ENCODE data around the gene ZNF367.
"Not testable (repeated sequence)": the region's sequence is repeated elsewhere in the genome, so short reads cannot be mapped to it uniquely, and the experiment has no call there.

ZNF367 gene

DNA sequence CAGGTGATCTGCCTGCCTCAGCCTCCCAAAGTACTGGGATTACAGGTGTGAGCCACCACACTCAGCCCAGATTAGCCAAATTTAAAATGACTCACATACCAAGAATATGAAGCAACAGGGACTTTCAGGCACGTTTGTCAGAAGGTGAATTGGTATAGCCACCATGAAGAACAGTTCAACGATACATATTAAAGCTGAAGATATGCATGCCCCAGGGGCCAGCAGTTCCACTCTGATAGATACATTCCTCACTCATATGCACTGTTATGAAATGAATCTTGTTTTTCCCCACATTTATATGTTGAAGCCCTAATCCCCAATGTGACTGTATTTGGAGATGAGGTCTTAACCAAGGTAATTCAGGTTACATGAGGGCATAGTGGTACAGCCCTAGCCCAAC lies 57.2 kb downstream of the ZNF367 start:
- no peak for DNase-seq

DNA sequence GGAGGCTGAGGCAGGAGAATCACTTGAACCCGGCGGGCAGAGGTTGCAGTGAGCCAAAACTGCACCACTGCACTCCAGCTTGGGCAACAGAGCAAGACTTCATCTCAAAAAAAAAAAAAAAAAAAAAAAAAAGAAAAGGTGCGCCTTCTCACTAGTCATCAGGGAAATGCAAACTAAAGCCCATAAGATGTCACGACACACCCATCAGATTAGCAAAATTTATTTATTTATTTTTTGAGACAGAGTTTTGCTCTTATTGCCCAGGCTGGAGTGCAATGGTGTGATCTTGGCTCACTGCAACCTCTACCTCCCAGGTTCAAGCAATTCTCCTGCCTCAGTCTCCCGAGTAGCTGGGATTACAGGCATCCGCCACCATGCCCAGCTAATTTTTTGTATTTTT lies 57.6 kb downstream of the ZNF367 start:
- not testable (repeated sequence) for DNase-seq

DNA sequence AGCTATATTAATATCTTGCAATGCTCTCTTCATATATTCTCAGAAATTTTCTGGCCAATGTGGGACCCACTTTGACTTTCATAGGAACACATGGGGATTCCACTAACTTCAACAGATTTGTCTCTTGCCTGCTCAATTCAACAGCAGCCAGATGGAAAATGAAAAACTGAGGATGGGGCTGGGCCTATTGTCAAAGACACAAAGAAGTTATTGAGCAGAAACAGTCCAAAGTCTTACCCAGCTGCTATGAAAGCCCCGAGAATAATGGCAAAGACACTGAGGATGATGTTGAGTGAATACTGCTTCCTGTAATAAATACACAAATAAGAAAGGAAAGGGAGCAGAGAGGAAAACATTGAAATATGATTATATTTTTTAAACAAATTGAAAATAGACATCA lies 67.3 kb downstream of the ZNF367 start:
- DNase-seq = no peak

DNA sequence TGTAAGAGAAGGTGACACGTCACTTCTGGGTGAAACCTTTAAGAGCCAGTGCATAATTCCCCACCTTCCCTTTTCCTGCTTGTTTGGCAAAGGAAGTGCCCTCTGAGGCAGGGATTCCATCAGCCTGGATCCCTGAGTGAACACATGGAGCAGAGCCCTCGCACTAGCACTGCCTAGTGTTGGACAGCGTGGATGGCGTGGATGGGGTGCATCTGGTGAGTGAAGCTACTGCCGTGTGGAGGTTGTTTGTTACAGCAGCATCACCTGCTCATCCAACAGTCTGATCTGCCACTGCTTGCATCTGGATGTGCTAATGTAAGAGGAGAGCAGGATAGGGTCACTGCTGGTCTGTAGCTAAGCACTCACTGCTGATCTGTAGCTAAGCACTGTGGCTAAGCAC lies 69.9 kb downstream of the ZNF367 start:
- DNase-seq = no peak

DNA sequence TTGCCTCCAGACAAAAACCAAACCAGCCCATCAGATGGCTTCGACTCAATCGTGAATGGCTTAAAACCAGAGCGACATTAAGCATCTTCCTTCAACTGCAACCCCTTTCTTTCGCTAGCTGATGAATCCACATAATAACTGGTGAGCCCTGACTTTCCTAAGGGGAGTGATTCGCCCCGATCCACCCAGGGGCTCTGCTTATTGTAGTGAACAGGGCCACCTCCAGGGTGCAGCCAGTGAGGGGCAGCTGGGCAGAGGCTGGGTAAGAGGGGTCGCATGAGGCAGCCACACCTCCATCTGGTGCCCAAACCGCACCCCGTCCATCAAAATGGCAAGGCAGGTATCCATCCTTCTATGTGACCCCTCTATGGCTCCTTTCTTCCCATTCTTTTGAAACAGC lies 72.6 kb downstream of the ZNF367 start:
- DNase-seq = no peak

DNA sequence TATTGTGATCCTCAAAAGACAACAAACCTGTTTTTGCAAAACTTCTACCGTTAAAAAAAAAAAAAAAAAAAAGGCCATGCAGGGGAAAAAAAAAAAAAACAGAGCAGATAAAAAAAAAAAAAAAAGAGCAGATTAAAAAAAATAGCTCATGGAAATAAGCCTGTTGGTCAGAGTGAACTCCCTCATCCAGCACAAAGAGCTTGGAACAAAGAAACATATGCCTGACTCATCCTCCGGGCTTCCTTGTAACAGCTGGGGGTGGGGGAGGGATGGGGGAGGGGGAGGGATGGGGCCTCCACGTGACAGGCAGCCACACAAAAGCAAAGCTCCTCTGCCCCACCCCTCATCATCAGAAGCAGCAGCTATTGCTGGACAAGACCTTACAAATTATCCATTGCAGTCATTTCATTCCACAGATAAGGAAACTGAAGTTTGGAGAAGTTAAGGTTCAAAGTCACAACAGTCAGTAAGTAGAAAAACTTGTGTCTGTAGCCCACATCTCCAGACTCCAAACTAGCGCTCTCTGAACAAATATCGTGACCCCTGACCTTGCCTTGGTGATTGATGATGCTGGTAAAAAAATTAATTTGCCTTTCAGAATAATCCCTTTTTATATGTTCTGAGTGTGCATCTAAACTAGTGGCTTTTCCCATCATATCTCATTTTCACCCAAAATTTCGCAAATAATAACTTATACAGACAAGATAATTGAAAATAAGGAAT lies 73.6 kb downstream of the ZNF367 start:
- peak; percentile 59 for DNase-seq

DNA sequence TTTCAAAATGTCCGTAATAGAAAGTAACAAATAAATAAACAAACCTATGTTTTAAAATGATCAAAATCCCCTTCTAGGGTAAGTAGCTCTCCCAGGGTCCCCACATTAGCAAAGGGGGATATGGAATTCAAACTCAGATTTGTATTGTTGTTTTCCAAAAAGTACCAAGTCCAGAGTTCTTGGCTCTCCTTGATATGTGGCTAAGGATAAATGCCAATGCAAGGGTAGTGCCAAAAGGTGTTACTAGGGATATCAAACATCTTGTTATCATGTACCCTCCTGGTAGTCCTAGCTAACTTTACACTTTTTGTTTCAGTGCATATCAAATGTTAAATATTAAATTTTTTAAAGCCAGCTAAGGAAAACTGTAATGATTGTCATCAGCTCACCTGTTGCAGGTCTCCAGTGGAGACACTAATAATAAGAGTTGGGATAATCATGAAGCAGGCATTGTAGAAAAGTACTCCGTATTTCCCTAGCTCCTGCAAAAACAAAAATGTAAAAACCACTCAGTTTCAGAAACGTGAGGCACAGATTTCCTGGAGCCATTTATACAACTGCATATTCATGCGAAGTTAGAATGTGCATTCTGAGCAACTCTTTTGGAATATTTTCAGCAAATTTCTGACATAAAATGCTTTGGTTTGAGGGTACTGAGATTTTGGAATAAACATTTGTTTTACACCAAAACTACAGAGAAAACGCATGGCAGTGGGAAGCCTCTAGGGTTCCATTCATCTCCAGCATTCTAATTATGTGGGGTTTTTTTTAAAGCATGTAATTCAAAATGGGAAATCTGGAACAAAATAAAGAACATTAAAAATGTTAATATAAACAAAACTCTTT lies 74.4 kb downstream of the ZNF367 start:
- no peak for DNase-seq

DNA sequence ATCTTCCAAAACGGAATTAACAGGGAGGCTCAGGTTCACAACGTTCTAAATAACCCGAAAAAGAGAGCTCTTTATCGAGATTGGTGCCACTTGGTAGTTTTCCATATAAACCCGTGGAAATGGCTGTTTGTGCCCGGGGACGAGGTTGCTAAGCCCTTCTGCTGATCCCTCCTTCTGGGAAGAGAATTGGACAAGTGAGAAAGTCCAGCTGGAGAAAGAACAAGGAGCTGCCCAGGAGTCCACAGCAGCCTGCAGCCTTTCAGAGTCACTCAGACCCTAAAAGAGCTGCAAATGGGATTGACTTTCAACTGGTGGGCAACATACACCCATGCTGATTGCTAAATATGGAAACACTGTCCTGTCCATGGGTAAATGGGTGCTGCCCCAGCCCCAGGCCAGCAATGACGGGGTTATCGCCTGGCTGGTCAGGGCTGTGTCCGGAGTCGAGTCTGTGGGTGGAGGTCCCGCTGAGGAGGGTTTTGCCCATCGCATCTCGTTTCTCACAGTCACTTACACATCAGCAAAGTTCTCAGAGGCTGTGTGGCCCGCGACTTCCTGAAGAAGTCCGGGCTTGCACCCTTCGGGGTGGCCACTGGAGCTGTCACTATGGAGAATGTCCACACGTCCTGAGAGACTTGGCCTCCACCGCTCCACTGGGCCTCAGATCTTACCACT lies 75.5 kb downstream of the ZNF367 start:
- DNase-seq = no peak

DNA sequence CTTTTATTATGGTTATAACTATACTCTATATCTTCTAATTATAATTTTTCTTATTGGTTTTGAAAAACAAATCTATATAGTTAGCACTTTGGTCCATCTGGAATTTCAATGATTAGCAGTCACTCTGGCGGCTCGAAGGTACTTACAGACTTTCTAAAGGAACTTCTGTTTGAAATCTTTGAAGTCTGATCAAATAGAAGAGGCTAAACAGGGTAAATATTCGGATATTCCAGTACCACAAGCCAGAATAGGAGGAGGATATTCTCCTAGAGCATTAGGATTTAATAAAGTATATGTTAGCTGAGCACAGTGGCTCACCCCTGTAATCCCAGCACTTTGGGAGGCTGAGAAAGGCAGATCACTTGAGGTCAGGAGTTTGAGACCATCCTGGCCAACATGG lies 77.5 kb downstream of the ZNF367 start:
- DNase-seq = no peak

DNA sequence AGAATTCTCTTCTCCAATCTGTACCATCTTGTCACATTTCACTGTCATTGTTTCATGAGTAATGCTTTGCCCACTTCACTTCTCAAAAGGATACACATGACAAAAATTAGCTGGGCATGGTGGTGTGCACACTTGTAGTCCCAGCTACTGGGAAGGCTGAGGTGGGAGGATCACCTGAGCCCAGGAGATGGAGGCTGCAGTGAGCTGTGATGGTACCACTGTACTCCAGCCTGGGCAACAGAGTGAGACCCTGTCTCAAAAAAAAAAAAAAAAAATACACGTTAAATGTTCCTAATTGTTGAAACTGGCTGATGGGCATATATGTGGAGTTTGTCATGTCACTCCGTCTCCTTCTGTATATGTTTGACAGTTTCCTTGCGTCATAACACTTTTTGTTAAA lies 79.9 kb downstream of the ZNF367 start:
- DNase-seq = no peak

All from MV-4-11 (cell line).